MCF 10A (cell line): ENCODE data around the gene P2RX7. TPM values are rescaled to one million over a fixed set of nuclear protein-coding genes. Genes with fewer than 3 reads are reported as not detected.
A peak's percentile ranks its signal among the peaks of the same experiment; 100 is the strongest.

Experiments
- BruUV-seq: library from RNA; stranded (reverse); fragments of 400-500 nt; replicated peaks from 2 replicates; lab custom pipeline; 2021; lab: Mats Ljungman, UMichigan
- CTCF ChIA-PET: fragments of 300-600 bp; sonication (Branson Sonifier 250); formaldehyde crosslinking; extraction: SDS; loops from one replicate; lab custom pipeline; 2021; ENCODE audit warnings: antibody characterized with exemption, inconsistent platforms; lab: Yijun Ruan, JAX
- POLR2A ChIA-PET: fragments of 300-600, 350-650 bp; sonication (Branson Sonifier 250); formaldehyde crosslinking; extraction: SDS; loops from one replicate; lab custom pipeline; 2020; ENCODE audit warnings: antibody characterized with exemption, inconsistent platforms; lab: Yijun Ruan, JAX
- DNase-seq: peaks from one replicate; pipeline ENCODE4 v3.0.0-alpha.2; 2018; ENCODE audit not compliant: unreplicated experiment
- H3K27ac Mint-ChIP-seq: one replicate; pipeline ENCODE4 v1.8.0; 2022; ENCODE audit warnings: mild to moderate bottlenecking, low read depth, mixed read lengths; ENCODE audit not compliant: unreplicated experiment
- H3K27me3 Mint-ChIP-seq: one replicate; pipeline ENCODE4 v1.8.0; 2022; ENCODE audit warnings: mixed read lengths; ENCODE audit not compliant: insufficient read depth, unreplicated experiment
- H3K36me3 Mint-ChIP-seq: one replicate; pipeline ENCODE4 v1.8.0; 2022; ENCODE audit warnings: mild to moderate bottlenecking, moderate library complexity, mixed read lengths; ENCODE audit not compliant: insufficient read depth, unreplicated experiment
- H3K4me1 Mint-ChIP-seq: one replicate; pipeline ENCODE4 v1.8.0; 2022; ENCODE audit warnings: mixed read lengths; ENCODE audit not compliant: insufficient read depth, unreplicated experiment
- H3K4me3 Mint-ChIP-seq: one replicate; pipeline ENCODE4 v1.8.0; 2022; ENCODE audit warnings: mild to moderate bottlenecking, moderate library complexity, mixed read lengths; ENCODE audit not compliant: unreplicated experiment
- H3K9me3 Mint-ChIP-seq: one replicate; pipeline ENCODE4 v1.8.0; 2022; ENCODE audit warnings: mixed read lengths; ENCODE audit not compliant: unreplicated experiment
- intact Hi-C: fragments of 100-400 bp; cut with micrococcal nuclease; formaldehyde crosslinking; loops from 2 replicates; pipeline ENCODE4 v1.14.1; 2022
- total RNA-seq: library from RNA; stranded (reverse); gene quantifications from 2 replicates; pipeline ENCODE4 v1.2.3, GENCODE V29; 2022
- TF ChIP-seq, protein P1 (sequence below): fragments of 200-600 bp; IDR thresholded peaks from one replicate; pipeline ENCODE4 v1.8.0; 2022; ENCODE audit warnings: antibody characterized with exemption, mild to moderate bottlenecking; ENCODE audit not compliant: unreplicated experiment

The P2RX7 gene
- total RNA-seq, 1 experiment from 2014 or later: 0.68 TPM

DNA sequence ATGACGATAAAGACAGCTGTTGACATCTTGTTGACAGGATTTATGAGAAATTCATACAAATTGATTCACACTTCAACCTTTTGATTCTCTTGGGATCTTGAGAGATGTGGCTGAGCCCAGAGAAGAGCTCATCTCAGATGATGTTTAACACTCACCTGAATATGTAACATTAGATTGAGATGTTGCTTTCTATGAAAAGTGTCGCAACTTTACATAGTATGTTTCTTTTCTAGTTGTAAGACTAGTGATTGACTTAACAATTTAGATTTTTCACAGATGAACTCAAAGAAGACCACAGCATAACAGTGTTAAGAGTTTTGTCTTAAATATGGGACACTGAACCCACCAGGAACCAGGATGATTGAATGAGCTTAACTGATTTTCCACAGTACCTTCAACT, 40.6 kb upstream of the P2RX7 start:
- no peak for DNase-seq
- no peak overlapping the region for H3K27ac Mint-ChIP-seq
- BruUV-seq: no TSS peak
- no peak overlapping the region for H3K4me3 Mint-ChIP-seq
- TF ChIP-seq, protein P1, sequence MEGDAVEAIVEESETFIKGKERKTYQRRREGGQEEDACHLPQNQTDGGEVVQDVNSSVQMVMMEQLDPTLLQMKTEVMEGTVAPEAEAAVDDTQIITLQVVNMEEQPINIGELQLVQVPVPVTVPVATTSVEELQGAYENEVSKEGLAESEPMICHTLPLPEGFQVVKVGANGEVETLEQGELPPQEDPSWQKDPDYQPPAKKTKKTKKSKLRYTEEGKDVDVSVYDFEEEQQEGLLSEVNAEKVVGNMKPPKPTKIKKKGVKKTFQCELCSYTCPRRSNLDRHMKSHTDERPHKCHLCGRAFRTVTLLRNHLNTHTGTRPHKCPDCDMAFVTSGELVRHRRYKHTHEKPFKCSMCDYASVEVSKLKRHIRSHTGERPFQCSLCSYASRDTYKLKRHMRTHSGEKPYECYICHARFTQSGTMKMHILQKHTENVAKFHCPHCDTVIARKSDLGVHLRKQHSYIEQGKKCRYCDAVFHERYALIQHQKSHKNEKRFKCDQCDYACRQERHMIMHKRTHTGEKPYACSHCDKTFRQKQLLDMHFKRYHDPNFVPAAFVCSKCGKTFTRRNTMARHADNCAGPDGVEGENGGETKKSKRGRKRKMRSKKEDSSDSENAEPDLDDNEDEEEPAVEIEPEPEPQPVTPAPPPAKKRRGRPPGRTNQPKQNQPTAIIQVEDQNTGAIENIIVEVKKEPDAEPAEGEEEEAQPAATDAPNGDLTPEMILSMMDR: no peak
- no peaks in the 10 kb centered on the region for H3K36me3 Mint-ChIP-seq
- ChIA-PET POLR2A (no interaction called here), CTCF (interaction anchor here (0.6 to 1.6 kb wide), 2 partner anchors 32 to 82 kb away, joined by 3 to 5 read pairs; no protein-coding TSS in a partner anchor)
- intact Hi-C loops: no loop called here
- peaks cover 16% of the 10 kb centered on the region for H3K4me1 Mint-ChIP-seq
- no peaks in the 10 kb centered on the region for H3K9me3 Mint-ChIP-seq
- peaks cover 12% of the 10 kb centered on the region for H3K27me3 Mint-ChIP-seq

DNA sequence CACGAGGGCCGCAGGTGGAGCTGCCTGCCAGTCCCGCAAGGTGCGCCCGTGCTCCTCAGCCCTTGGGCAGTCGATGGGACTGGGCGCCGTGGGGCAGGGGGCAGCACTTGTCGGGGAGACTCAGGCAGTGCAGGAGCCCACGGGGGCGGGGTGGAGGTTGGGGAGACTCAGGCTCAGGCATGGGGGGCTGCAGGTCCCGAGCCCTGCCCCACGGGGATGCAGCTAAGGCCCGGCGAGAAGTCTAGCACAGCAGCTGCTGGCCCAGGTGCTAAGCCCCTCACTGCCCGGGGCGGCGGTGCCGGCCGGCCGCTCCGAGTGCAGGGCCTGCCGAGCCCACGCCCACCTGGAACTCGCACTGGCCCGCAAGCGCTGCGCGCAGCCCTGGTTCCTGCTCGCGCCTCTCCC, 39.2 kb upstream of the P2RX7 start:
- Mint-ChIP-seq H3K27me3 (peaks cover 12% of the 10 kb centered on the region), H3K4me3 (no peak overlapping the region), H3K36me3 (no peaks in the 10 kb centered on the region), H3K9me3 (no peaks in the 10 kb centered on the region), H3K27ac (no peak overlapping the region), H3K4me1 (peaks cover 9% of the 10 kb centered on the region)
- TF ChIP-seq, protein P1: no peak
- DNase-seq: no peak
- intact Hi-C loops: no loop called here
- CTCF ChIA-PET: interaction anchor here (0.7 to 0.9 kb wide), 2 partner anchors 237 to 445 kb away, joined by 3 read pairs; no protein-coding TSS in a partner anchor
- POLR2A ChIA-PET: interaction anchor here (0.7 kb wide), 1 partner anchor 11 kb away, joined by 3 read pairs; no protein-coding TSS in a partner anchor
- no TSS peak for BruUV-seq

DNA sequence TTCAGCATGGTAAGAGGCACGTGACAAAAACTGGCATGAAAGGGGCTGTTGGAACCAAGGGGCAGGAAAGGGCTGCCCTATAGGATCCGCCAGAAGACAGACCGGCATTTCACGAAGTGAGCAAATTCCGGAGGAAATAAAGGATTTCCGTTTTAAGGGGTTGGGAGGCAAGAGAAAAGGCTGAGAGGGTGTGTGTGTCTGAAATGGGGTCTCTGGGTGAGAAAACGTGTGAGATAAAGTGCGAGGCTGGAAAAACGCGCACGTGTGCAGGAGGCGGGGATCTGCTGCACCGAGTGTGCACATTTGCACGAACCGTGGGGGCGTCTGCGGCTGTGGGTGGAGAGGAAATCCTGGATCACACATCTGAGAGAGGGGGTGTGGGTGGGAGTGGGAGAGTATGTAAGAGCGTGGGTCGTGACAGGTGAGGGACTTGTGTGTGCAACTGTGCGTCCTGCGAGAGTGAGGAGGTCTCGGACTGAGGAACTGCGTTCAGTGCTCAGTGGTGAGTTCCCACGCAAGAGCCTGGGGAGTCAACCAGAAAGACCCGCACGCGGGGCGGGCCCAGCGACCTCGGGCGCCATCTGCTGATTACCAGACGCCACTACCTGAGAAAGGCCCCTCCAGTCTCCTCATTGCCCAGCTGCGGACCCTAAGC, 37.0 kb upstream of the P2RX7 start:
- no peaks in the 10 kb centered on the region for H3K9me3 Mint-ChIP-seq
- peak overlapping the region; percentile 47 for H3K4me3 Mint-ChIP-seq
- CTCF ChIA-PET: interaction anchor here (0.5 to 1.3 kb wide), 10 partner anchors 9 to 522 kb away, joined by 3 to 6 read pairs (median 4); no protein-coding TSS in a partner anchor
- POLR2A ChIA-PET: no interaction called here
- TF ChIP-seq, protein P1: peak; percentile 90
- no TSS peak for BruUV-seq
- H3K27me3 Mint-ChIP-seq: peaks cover 12% of the 10 kb centered on the region
- no peaks in the 10 kb centered on the region for H3K36me3 Mint-ChIP-seq
- H3K27ac Mint-ChIP-seq: no peak overlapping the region
- intact Hi-C loops: loop anchor here (1.0 to 2.0 kb wide), 3 partner anchors 35 to 512 kb away; no protein-coding TSS in a partner anchor
- peak; percentile 57 for DNase-seq
- H3K4me1 Mint-ChIP-seq: peaks cover 9% of the 10 kb centered on the region

DNA sequence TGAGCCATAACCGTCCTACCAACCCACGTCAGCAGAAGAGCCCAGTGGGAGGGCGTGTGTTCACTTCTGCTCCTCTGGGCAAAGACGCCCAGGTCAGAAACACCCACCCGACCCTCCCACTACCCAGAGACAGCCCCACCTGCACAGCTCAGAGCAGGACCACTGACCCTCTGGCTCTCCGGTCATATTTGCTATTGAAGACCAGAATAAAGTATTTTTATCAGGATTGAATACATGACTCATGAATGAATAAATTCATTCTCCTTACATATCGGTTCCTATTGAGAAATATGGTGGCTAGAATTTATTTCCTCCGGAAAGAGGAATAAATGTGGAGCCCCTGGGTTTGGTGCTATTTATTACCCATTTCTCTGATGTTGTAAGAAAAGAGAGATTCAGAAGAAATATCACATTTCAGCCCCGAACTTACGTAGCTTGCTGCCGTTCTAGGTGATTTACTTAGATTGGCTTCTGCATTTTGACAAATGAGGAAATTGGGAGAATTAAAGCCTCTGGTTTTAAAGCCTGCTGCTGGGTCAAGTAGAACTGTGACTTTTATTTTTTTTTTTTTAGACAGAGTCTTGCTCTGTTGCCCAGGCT, 36.4 kb upstream of the P2RX7 start:
- TF ChIP-seq, protein P1: no peak
- intact Hi-C loops: loop anchor here (1.0 to 2.0 kb wide), 3 partner anchors 35 to 513 kb away; no protein-coding TSS in a partner anchor
- H3K4me1 Mint-ChIP-seq: peaks cover 9% of the 10 kb centered on the region
- H3K9me3 Mint-ChIP-seq: no peaks in the 10 kb centered on the region
- ChIA-PET POLR2A (no interaction called here), CTCF (interaction anchor here (0.5 to 1.7 kb wide), 9 partner anchors 10 to 523 kb away, joined by 3 to 7 read pairs (median 4); no protein-coding TSS in a partner anchor)
- peak overlapping the region; percentile 47 for H3K4me3 Mint-ChIP-seq
- H3K36me3 Mint-ChIP-seq: no peaks in the 10 kb centered on the region
- no peak overlapping the region for H3K27ac Mint-ChIP-seq
- BruUV-seq: no TSS peak
- H3K27me3 Mint-ChIP-seq: peaks cover 12% of the 10 kb centered on the region
- no peak for DNase-seq
